Ishikawa (cell line): ENCODE results near the gene HEBP1.

Experiments
- CEBPB ChIP-seq: IDR thresholded peaks from 2 replicates; pipeline ENCODE4 v1.6.1; 2012
- CREB1 ChIP-seq: IDR thresholded peaks from 2 replicates; pipeline ENCODE4 v1.6.1; 2012; ENCODE audit warnings: low read depth
- EGR1 ChIP-seq: IDR thresholded peaks from 2 replicates; pipeline ENCODE4 v1.6.1; 2012
- EP300 ChIP-seq: IDR thresholded peaks from 2 replicates; pipeline ENCODE4 v1.6.1; 2012; ENCODE audit warnings: borderline replicate concordance
- FOXM1 ChIP-seq: IDR thresholded peaks from 2 replicates; pipeline ENCODE4 v1.6.1; 2012; ENCODE audit warnings: low read depth, borderline replicate concordance
- MAX ChIP-seq: IDR thresholded peaks from 2 replicates; pipeline ENCODE4 v1.6.1; 2012
- NFIC ChIP-seq: IDR thresholded peaks from 2 replicates; pipeline ENCODE4 v1.6.1; 2012
- RAD21 ChIP-seq: IDR thresholded peaks from 2 replicates; pipeline ENCODE4 v1.6.1; 2012; ENCODE audit warnings: low read depth
- REST ChIP-seq: IDR thresholded peaks from 2 replicates; pipeline ENCODE4 v1.6.1; 2012; ENCODE audit warnings: low read depth, mild to moderate bottlenecking
- TAF1 ChIP-seq: IDR thresholded peaks from 2 replicates; pipeline ENCODE4 v1.6.1; 2012; ENCODE audit warnings: low read depth, mild to moderate bottlenecking
- TCF12 ChIP-seq: IDR thresholded peaks from 2 replicates; pipeline ENCODE4 v1.6.1; 2012; ENCODE audit warnings: low read depth
- TEAD4 ChIP-seq: IDR thresholded peaks from 2 replicates; pipeline ENCODE4 v1.6.1; 2012
- USF1 ChIP-seq: IDR thresholded peaks from 2 replicates; pipeline ENCODE4 v1.6.1; 2012
- YY1 ChIP-seq: IDR thresholded peaks from 2 replicates; pipeline ENCODE4 v1.6.1; 2012; ENCODE audit warnings: low read depth
- ZBTB7A ChIP-seq: IDR thresholded peaks from 2 replicates; pipeline ENCODE4 v1.6.1; 2012; ENCODE audit warnings: low read depth

Gene HEBP1

GRCh38 chr12:12946686-12947355, 53.2 kb downstream of the HEBP1 start:
- TF ChIP-seq TCF12 (no peak), USF1 (no peak), TEAD4 (no peak), TAF1 (no peak)

GRCh38 chr12:12945591-12945990, 54.5 kb downstream of the HEBP1 start:
- TF ChIP-seq TAF1 (no peak), MAX (no peak), CEBPB (no peak), TCF12 (no peak), FOXM1 (no peak), TEAD4 (no peak), EGR1 (no peak), EP300 (no peak), RAD21 (no peak), YY1 (no peak), NFIC (no peak), ZBTB7A (no peak), CREB1 (no peak), USF1 (no peak), REST (no peak)

- TF ChIP-seq TEAD4 (no peak), FOXM1 (no peak), TCF12 (no peak), ZBTB7A (no peak), YY1 (no peak), NFIC (no peak), CEBPB (no peak), RAD21 (no peak), USF1 (no peak), EP300 (no peak), TAF1 (no peak), EGR1 (no peak), REST (no peak), MAX (no peak), CREB1 (no peak)
Measured at GRCh38 chr12:12943586-12944260, 56.3 kb downstream of the HEBP1 start.

GRCh38 chr12:12941450-12942350, 58.4 kb downstream of the HEBP1 start:
- TF ChIP-seq FOXM1 = no peak
- TF ChIP-seq USF1 = no peak
- TF ChIP-seq EP300 = no peak
- no peak for TF ChIP-seq MAX
